ENCODE results near the gene TSC22D3. TPM values are rescaled to one million over a fixed set of nuclear protein-coding genes. Genes with fewer than 3 reads are reported as not detected.
A peak's percentile ranks its signal among the peaks of the same experiment; 100 is the strongest.
"Not testable (repeated sequence)": the region's sequence is repeated elsewhere in the genome, so short reads cannot be mapped to it uniquely, and the experiment has no call there.

TSC22D3 gene
- total RNA-seq, 1 donor = 1,104 TPM

DNA sequence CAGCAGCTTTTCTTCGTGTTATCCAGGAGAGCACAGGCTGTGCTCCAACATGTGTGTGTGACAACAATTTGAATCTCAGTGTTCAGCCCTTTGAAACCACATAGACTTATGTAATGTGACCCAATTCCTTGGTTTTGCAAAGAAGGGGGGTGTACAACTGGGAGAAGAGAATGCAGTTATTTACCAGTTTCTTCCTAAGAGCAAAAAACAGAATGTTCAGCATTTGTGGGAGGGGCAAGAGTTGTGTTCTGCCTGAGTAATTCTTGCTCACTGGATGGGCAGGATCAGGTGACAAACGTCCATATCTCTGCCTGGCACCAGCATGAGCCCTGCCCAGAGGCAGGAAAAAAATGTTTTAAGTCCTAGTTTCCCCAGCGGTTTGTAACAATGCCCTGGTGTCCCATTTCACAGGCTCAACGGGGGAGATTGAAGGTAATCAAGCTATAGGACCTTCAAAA is 75.2 kb downstream of the TSC22D3 start:
- Histone ChIP-seq H3K4me3 (ENCODE audit: low read length) (no peak overlapping the region), H3K9me3 (ENCODE audit: low read depth, low read length) (no peaks in the 10 kb centered on the region), H3K27me3 (ENCODE audit: insufficient read depth, low read length) (no peaks in the 10 kb centered on the region), H3K4me1 (ENCODE audit: insufficient read depth, low read length) (peaks cover 33% of the 10 kb centered on the region)

DNA sequence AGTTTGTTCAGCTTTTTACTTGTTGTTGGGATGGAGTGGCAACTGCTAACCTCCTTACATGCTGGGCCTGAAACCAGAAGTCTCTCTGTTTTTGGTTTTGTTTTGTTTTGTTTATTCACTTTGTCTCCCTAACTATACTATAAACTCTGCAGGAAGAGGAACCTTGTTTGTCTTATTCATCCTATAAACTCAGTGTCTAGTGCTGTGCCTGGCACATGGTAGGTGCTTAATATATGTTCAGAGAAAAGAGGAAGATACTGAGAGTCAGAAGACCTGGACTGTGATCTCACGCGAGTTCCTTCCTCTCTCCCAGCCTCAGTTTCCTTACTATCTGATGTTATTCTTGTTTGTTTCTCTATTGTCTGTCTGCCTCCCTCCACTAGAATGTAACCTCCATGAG is 76.0 kb downstream of the TSC22D3 start:
- Histone ChIP-seq H3K27me3 (ENCODE audit: insufficient read depth, low read length) (no peaks in the 10 kb centered on the region), H3K9me3 (ENCODE audit: low read depth, low read length) (no peaks in the 10 kb centered on the region), H3K4me3 (ENCODE audit: low read length) (no peak overlapping the region), H3K4me1 (ENCODE audit: insufficient read depth, low read length) (peaks cover 33% of the 10 kb centered on the region)

- Histone ChIP-seq H3K4me1 (ENCODE audit: insufficient read depth, low read length) (peaks cover 16% of the 10 kb centered on the region), H3K4me3 (ENCODE audit: low read length) (no peak overlapping the region), H3K9me3 (ENCODE audit: low read depth, low read length) (no peaks in the 10 kb centered on the region), H3K27me3 (ENCODE audit: insufficient read depth, low read length) (no peaks in the 10 kb centered on the region)
These were observed 84.6 kb downstream of the TSC22D3 start for GRCh38 chrX:107691024-107691448.

- H3K4me1 ChIP-seq (ENCODE audit: insufficient read depth, low read length) = peaks cover 51% of the 10 kb centered on the region
- no peak overlapping the region for H3K4me3 ChIP-seq (ENCODE audit: low read length)
- no peaks in the 10 kb centered on the region for H3K27me3 ChIP-seq (ENCODE audit: insufficient read depth, low read length)
- H3K9me3 ChIP-seq (ENCODE audit: low read depth, low read length) = no peaks in the 10 kb centered on the region
These were observed 88.1 kb downstream of the TSC22D3 start for GRCh38 chrX:107687445-107687844.

DNA sequence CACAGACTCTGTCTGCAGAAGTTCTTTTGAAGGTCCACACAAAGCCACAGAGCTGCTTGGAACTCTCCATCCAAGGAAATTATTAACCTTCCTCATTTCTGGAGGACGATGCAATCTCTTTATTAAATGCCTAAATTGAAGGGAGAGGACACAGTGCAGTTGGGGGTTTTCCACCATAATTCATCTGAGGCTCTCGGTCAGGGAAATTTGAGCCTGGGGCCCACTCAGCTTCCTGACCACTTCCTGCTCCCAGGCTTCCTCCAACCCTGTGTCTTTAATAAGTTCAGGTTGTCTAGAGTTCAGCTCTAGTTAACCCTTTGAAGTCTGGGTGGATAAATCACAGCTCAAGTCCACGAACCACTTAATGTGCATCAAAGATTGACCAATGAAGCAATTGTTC is 88.8 kb downstream of the TSC22D3 start:
- Histone ChIP-seq H3K27me3 (ENCODE audit: insufficient read depth, low read length) (no peaks in the 10 kb centered on the region), H3K9me3 (ENCODE audit: low read depth, low read length) (no peaks in the 10 kb centered on the region), H3K4me1 (ENCODE audit: insufficient read depth, low read length) (peaks cover 51% of the 10 kb centered on the region), H3K4me3 (ENCODE audit: low read length) (no peak overlapping the region)

- H3K27me3 ChIP-seq (ENCODE audit: insufficient read depth, low read length) = no peaks in the 10 kb centered on the region
- peaks cover 51% of the 10 kb centered on the region for H3K4me1 ChIP-seq (ENCODE audit: insufficient read depth, low read length)
- H3K4me3 ChIP-seq (ENCODE audit: low read length) = no peak overlapping the region
These were observed 89.6 kb downstream of the TSC22D3 start for GRCh38 chrX:107686026-107686425.

DNA sequence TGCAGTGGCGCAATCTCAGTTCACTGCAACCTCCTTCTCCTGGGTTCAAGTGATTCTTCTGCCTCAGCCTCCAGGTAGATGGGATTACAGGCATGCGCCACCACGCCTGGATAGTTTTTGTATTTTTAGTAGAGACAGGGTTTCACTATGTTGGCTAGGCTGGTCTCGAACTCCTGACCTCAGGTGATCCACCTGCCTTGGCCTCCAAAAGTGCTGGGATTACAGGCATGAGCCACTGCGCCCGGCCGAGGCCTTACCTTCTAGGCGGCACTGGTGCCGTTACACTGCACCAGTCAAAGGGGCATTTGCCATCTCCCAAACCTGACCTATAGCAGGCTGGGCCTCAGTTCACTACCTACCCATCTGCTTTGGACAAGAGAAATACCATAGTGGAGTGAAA is 90.0 kb downstream of the TSC22D3 start:
- H3K27me3 ChIP-seq (ENCODE audit: insufficient read depth, low read length); H3K4me3 ChIP-seq (ENCODE audit: low read length); H3K9me3 ChIP-seq (ENCODE audit: low read depth, low read length): not testable (repeated sequence)
- H3K4me1 ChIP-seq (ENCODE audit: insufficient read depth, low read length) = peaks cover 51% of the 10 kb centered on the region

More at GRCh38 chrX:107686026-107686425, 89.6 kb downstream of the TSC22D3 start:
- no peaks in the 10 kb centered on the region for H3K9me3 ChIP-seq (ENCODE audit: low read depth, low read length)

- Histone ChIP-seq H3K4me3 (ENCODE audit: low read length) (no peak overlapping the region), H3K4me1 (ENCODE audit: insufficient read depth, low read length) (peaks cover 51% of the 10 kb centered on the region)
These were observed 90.6 kb downstream of the TSC22D3 start for GRCh38 chrX:107684956-107685385.

DNA sequence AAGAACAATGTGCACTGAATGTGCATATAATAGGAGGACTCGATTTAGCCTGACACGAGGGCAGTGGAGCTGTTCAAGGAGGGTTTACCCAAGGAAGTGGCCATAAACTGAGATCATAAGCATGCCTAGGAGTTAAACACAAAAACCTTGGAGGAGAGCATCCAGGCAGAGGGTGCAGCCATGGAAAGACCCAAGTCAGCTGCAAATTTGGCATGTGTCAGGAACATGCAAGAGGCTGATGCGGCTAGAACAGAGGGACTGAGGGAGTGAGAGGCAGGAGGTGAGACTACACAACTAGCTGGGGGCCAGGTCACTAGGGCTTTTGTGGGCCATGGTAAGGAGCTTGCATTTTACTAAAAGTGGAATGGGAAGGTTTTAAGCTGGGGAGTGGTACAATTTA is 91.7 kb downstream of the TSC22D3 start:
- no peak overlapping the region for H3K4me3 ChIP-seq (ENCODE audit: low read length)
- no peaks in the 10 kb centered on the region for H3K27me3 ChIP-seq (ENCODE audit: insufficient read depth, low read length)
- no peaks in the 10 kb centered on the region for H3K9me3 ChIP-seq (ENCODE audit: low read depth, low read length)
- peaks cover 60% of the 10 kb centered on the region for H3K4me1 ChIP-seq (ENCODE audit: insufficient read depth, low read length)

More at GRCh38 chrX:107684956-107685385, 90.6 kb downstream of the TSC22D3 start:
- no peaks in the 10 kb centered on the region for H3K27me3 ChIP-seq (ENCODE audit: insufficient read depth, low read length)
- H3K9me3 ChIP-seq (ENCODE audit: low read depth, low read length) = no peaks in the 10 kb centered on the region

DNA sequence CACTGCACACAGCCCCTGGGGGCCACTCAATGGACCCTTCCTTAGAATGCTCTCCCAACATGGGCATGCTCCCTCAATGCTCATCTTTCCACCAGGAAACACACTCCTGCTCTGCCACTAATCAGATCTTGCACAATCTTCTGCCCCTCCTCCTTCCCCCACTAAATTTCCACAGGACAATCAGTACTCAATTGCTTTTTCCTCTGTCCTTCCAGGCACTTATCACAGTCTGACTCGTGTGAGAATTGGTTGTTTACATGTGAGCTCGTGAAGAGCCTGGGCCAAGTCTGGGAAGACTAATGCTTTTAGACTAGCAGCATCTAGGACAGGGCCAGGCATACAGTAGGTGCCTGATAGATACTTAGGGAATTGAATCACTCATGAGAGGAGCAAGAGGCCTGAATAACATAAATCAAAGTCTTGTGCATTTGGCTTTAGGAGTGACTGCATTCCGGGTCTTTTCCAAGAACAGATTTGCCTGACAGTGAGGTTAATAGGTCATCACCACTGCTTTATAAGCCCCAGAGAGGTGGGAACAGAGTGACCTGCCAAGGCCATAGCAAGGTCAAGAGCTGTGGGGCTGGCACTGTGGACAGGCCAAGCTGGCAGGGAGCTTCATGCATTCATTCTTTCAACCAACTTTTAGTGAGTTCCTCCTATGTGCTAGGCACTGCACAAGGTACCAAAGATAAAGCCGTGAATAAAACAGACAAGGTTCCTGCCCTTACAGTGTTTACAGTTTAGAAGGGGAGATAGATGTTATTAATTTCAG is 92.3 kb downstream of the TSC22D3 start:
- no peaks in the 10 kb centered on the region for H3K9me3 ChIP-seq (ENCODE audit: low read depth, low read length)
- no peak overlapping the region for H3K4me3 ChIP-seq (ENCODE audit: low read length)
- no peaks in the 10 kb centered on the region for H3K27me3 ChIP-seq (ENCODE audit: insufficient read depth, low read length)
- H3K4me1 ChIP-seq (ENCODE audit: insufficient read depth, low read length) = peaks cover 67% of the 10 kb centered on the region

DNA sequence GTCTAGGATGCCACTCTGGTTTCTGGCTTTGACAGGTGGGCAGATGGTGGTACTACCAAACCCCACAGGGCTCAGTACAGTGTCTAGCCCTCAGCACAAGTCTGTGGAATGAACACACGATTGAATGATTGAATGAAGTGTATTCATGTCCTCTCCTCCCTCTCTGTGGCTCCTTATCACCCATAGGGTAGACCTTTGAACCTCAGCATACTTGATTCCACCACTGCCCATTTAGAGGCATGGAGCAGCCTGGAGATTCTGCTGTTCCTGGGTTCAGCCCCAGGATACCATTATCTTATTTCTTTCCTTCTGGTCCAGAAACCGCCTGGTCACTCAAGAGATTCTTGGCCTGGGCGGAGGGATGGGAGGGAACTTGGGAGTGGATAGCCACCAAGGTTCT is 93.3 kb downstream of the TSC22D3 start:
- no peaks in the 10 kb centered on the region for H3K27me3 ChIP-seq (ENCODE audit: insufficient read depth, low read length)
- H3K4me3 ChIP-seq (ENCODE audit: low read length) = no peak overlapping the region
- no peaks in the 10 kb centered on the region for H3K9me3 ChIP-seq (ENCODE audit: low read depth, low read length)
- H3K4me1 ChIP-seq (ENCODE audit: insufficient read depth, low read length) = peaks cover 73% of the 10 kb centered on the region

GRCh38 chrX:107678957-107679740 is 96.4 kb downstream of the TSC22D3 start:
- Histone ChIP-seq H3K9me3 (ENCODE audit: low read depth, low read length) (no peaks in the 10 kb centered on the region), H3K4me1 (ENCODE audit: insufficient read depth, low read length) (peaks cover 68% of the 10 kb centered on the region), H3K27me3 (ENCODE audit: insufficient read depth, low read length) (no peaks in the 10 kb centered on the region), H3K4me3 (ENCODE audit: low read length) (no peak overlapping the region)

GRCh38 chrX:107677909-107678308 is 97.7 kb downstream of the TSC22D3 start:
- H3K27me3 ChIP-seq (ENCODE audit: insufficient read depth, low read length) = no peaks in the 10 kb centered on the region
- H3K4me1 ChIP-seq (ENCODE audit: insufficient read depth, low read length) = peaks cover 67% of the 10 kb centered on the region
- no peaks in the 10 kb centered on the region for H3K9me3 ChIP-seq (ENCODE audit: low read depth, low read length)
- no peak overlapping the region for H3K4me3 ChIP-seq (ENCODE audit: low read length)

DNA sequence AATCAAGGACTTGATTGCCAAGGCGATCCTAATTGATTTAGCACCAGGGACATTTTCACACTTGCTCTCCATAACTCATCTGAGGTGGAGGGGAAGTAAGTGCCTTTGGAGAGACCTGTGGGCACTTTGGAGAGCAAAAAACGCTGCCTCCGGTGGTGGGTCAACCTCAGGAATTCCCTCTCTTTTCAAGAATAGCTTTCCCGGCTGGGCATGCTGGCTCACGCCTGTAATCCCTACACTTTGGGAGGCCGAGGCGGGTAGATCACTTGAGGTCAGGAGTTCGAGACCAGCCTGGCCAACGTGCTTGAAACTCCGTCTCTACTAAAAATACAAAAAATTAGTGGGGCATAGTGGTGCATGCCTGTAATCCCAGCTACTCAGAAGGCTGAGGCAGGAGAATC is 98.1 kb downstream of the TSC22D3 start:
- H3K27me3 ChIP-seq (ENCODE audit: insufficient read depth, low read length) = no peaks in the 10 kb centered on the region
- H3K9me3 ChIP-seq (ENCODE audit: low read depth, low read length) = no peaks in the 10 kb centered on the region
- peaks cover 67% of the 10 kb centered on the region for H3K4me1 ChIP-seq (ENCODE audit: insufficient read depth, low read length)
- H3K4me3 ChIP-seq (ENCODE audit: low read length) = no peak overlapping the region

DNA sequence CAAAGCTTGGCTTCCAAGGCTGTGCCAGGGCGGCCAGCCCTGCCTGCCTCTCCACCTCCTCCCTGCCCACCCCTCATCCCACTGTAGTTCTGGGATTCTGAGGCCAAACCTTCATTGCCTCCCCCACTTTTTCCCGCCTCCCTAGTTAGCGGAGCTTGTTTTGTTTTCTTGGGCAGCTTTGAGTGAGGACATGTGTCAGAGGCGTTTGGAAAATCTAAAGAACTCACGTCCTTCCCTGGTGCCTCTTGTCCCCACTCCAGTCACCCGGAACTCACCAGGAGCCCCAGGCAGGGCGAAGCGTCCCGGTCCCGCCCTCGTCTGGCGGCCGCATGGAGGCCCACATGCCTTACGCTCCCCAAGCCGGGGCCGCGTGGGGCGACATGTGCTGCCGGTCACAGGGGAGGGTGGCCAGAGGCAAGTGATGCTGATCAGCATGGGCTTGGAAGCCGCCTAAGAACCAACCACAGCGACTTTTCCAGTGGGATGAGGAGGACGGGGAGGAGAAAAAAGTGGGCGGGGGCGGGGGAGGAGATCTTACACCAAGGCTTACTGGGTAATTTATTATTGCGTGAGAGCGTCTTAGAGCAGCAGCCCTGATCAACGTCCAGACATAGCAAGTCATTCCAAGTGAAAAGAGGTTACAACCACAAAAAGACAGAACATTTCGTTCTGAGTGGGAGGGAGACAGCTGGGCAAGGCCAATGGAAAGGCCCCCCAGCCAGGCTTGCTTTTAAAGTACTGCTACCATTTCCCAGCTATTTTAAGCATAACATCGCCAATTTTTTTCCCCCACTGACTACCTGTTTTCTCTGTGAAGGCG is 98.8 kb downstream of the TSC22D3 start:
- Histone ChIP-seq H3K27me3 (ENCODE audit: insufficient read depth, low read length) (no peaks in the 10 kb centered on the region), H3K9me3 (ENCODE audit: low read depth, low read length) (no peaks in the 10 kb centered on the region), H3K4me3 (ENCODE audit: low read length) (peak overlapping the region; percentile 60), H3K4me1 (ENCODE audit: insufficient read depth, low read length) (peaks cover 67% of the 10 kb centered on the region)

All from mononuclear cell (primary cell).